ENCODE results near the gene MDM2. TPM values are rescaled to one million over a fixed set of nuclear protein-coding genes. Genes with fewer than 3 reads are reported as not detected.
A peak's percentile ranks its signal among the peaks of the same experiment; 100 is the strongest.

The MDM2 gene
- total and polyA plus RNA-seq, 5 experiments from 2014 or later = 7.6 to 90.4 (median 17.9) TPM

- no peaks in the 10 kb centered on the region for H3K27me3 Mint-ChIP-seq
- ATAC-seq (no peak), DNase-seq (no peak)
- peaks cover 5 to 94% (median 24%) of the 10 kb centered on the region in 3 donors for H3K36me3 Mint-ChIP-seq
- POLR2A ChIA-PET = no interaction called here
- no peak overlapping the region for H3K4me3 Mint-ChIP-seq
- no peaks in the 10 kb centered on the region for H3K9me3 Mint-ChIP-seq
- H3K4me1 Mint-ChIP-seq = peaks cover 0 to 28% (median 9%) of the 10 kb centered on the region in 4 donors
- H3K27ac Mint-ChIP-seq = peak overlapping the region in 5 of 10 donors; percentile 15 to 85 (median 62)
Observed at GRCh38 chr12:68823696-68824095, 15.7 kb downstream of the MDM2 start.

DNA sequence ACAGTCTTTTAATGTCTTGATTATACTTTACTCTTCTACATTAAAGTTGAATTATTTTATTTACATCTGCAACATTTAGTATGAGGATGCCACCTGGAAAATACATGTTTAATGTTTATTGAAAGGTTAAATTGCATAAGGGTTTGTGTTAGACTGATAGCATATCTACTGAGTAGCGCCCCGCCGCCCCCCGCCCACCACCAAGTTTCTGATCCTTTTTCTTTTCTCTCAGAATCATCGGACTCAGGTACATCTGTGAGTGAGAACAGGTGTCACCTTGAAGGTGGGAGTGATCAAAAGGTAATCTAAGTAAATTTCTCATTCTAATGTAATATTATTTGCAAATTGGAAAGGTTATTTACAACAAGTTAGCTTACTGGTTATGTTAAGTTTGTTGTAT lies 16.2 kb downstream of the MDM2 start:
- peaks cover 5 to 94% (median 21%) of the 10 kb centered on the region in 3 donors for H3K36me3 Mint-ChIP-seq
- peak overlapping the region in 3 of 10 donors; percentile 15 to 66 (median 62) for H3K27ac Mint-ChIP-seq
- DNase-seq = no peak
- ATAC-seq = no peak
- H3K4me1 Mint-ChIP-seq = peaks cover 0 to 25% (median 9%) of the 10 kb centered on the region in 4 donors
- POLR2A ChIA-PET = no interaction called here
- no peaks in the 10 kb centered on the region for H3K9me3 Mint-ChIP-seq
- H3K27me3 Mint-ChIP-seq = no peaks in the 10 kb centered on the region
- no peak overlapping the region for H3K4me3 Mint-ChIP-seq

DNA sequence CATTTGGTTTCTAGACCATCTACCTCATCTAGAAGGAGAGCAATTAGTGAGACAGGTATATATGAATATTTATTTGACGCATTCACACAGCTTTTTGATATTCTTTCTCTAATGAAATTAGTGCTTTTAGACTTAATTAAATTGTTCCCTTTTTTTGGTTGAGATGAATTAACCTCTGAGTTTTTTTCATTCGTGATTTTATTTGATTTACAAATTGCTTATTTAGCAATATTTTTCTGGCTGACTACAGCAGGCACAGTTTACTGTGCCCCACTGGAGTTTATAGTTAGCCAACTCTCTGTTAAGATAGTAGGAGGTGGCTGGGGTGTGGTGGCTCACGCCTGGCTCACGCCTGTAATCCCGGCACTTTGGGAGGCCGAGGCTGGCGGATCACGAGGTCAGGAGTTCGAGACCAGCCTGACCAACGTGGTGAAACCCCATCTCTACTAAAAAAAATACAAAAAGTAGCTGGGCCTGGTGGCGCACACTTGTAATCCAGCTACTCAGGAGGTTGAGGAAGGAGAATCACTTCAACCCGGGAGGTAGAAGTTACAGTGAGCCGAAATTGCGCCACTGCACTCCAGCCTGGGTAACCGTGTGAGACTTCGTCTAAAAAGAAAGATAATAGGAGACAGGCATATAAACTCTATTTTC lies 16.7 kb downstream of the MDM2 start:
- Mint-ChIP-seq H3K4me1 (peaks cover 0 to 22% (median 7%) of the 10 kb centered on the region in 4 donors), H3K27ac (peak overlapping the region in 3 of 10 donors; percentile 41 to 87 (median 62)), H3K4me3 (no peak overlapping the region), H3K36me3 (peaks cover 5 to 92% (median 17%) of the 10 kb centered on the region in 3 donors), H3K9me3 (no peaks in the 10 kb centered on the region), H3K27me3 (no peaks in the 10 kb centered on the region)
- no peak for ATAC-seq
- no peak for DNase-seq
- POLR2A ChIA-PET = no interaction called here

DNA sequence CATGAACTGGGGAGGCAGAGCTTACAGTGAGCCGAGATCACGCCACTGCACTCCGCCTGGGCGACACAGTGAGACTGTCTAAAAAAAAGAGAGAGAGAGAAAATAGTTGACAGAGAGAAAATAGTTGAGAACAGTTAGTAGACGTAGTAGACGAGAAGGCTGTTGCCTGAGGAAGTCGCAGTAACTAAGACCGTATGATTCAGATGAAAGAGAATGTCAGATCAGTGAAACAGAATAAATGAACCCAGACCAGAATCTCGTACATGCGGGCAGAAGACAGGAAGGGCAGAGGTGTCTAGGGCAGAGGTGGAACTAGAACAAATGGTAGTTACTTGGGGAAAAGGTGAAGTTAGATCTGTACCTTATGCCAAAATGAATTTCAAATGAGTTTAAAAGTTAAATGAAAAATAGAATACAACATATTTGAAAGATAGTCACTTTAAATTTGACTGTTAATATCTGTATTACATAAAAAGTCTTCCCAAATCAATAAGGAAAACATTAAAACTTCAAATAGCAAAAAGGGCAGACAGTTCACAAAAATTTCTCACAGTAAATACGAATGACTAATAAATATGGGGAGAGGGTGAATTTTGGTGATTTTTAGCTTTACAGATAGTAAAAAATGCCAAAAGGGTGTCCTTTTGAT lies 17.7 kb downstream of the MDM2 start:
- ATAC-seq = no peak
- Mint-ChIP-seq H3K9me3 (no peaks in the 10 kb centered on the region), H3K4me3 (no peak overlapping the region), H3K4me1 (peaks cover 5 to 20% (median 12%) of the 10 kb centered on the region in 4 donors), H3K36me3 (peaks cover 11 to 88% (median 21%) of the 10 kb centered on the region in 3 donors), H3K27ac (peak overlapping the region in 8 of 10 donors; percentile 7 to 87 (median 58)), H3K27me3 (no peaks in the 10 kb centered on the region)
- POLR2A ChIA-PET = no interaction called here
- no peak for DNase-seq

DNA sequence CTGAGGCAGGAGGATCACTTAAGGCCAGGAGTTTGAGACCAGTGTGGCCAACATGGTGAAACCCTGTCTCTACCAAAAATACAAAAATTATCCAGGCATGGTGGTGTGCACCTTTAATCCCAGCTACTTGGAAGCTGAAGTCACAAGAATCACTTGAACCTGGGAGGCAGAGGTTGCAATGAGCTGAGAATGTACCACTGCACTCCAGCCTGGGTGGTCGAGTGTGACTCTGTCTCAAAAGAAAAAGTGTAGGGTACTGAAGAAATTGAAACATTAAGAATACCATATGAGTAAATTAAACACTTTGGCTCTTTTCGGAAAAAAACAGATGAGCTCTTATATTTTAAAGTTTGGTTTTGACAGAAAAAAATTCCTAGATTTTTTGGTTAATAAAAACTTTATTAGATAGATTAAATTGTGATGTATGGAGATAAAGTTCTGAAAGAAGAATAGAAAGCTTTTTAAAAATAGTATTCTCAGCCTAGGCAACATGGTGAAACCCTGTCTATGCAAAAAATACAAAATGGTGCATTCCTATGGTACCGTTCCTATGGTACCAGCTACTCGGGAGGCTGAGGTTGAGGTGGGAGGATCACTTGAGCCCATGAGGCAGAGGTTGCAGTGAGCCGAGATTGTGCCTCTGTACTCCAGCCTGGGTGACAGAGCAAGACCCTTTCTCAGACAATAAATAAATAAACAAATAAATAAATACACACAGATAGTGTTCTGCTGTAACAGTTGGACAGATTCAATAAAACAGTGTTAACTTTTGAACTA lies 20.1 kb downstream of the MDM2 start:
- Mint-ChIP-seq H3K9me3 (no peaks in the 10 kb centered on the region), H3K27me3 (no peaks in the 10 kb centered on the region), H3K4me1 (peaks cover 6 to 13% (median 9%) of the 10 kb centered on the region in 4 donors), H3K36me3 (peaks cover 11 to 87% (median 17%) of the 10 kb centered on the region in 3 donors), H3K4me3 (no peak overlapping the region), H3K27ac (peak overlapping the region in 3 of 10 donors; percentile 9 to 67 (median 53))
- DNase-seq (no peak), ATAC-seq (no peak)
- POLR2A ChIA-PET = no interaction called here

- POLR2A ChIA-PET = no interaction called here
- Mint-ChIP-seq H3K27me3 (no peaks in the 10 kb centered on the region), H3K9me3 (no peaks in the 10 kb centered on the region), H3K36me3 (peaks cover 11 to 84% (median 13%) of the 10 kb centered on the region in 3 donors), H3K27ac (peak overlapping the region in 1 of 10 donors; percentile 9), H3K4me1 (peaks cover 6 to 11% (median 7%) of the 10 kb centered on the region in 4 donors), H3K4me3 (no peak overlapping the region)
- ATAC-seq (no peak), DNase-seq (no peak)
Observed at GRCh38 chr12:68828672-68829068, 20.7 kb downstream of the MDM2 start.

GRCh38 chr12:68831272-68831671 lies 23.3 kb downstream of the MDM2 start:
- POLR2A ChIA-PET = interaction anchor here (0.6 kb wide), 1 partner anchor 12 kb away, joined by 4 read pairs; no protein-coding TSS in a partner anchor
- Mint-ChIP-seq H3K27me3 (no peaks in the 10 kb centered on the region), H3K36me3 (peaks cover 6 to 74% (median 7%) of the 10 kb centered on the region in 3 donors), H3K27ac (no peak overlapping the region), H3K4me1 (peaks cover 10 to 15% (median 11%) of the 10 kb centered on the region in 4 donors), H3K4me3 (no peak overlapping the region), H3K9me3 (no peaks in the 10 kb centered on the region)
- ATAC-seq = no peak
- DNase-seq = no peak

- Mint-ChIP-seq H3K4me3 (no peak overlapping the region), H3K27me3 (no peaks in the 10 kb centered on the region), H3K4me1 (peaks cover 10 to 15% (median 12%) of the 10 kb centered on the region in 4 donors), H3K27ac (no peak overlapping the region), H3K36me3 (peaks cover 6 to 75% (median 8%) of the 10 kb centered on the region in 3 donors), H3K9me3 (no peaks in the 10 kb centered on the region)
- DNase-seq (no peak), ATAC-seq (no peak)
- POLR2A ChIA-PET = interaction anchor here (0.6 kb wide), 1 partner anchor 11 kb away, joined by 4 read pairs; no protein-coding TSS in a partner anchor
Observed at GRCh38 chr12:68831751-68832503, 23.9 kb downstream of the MDM2 start.

DNA sequence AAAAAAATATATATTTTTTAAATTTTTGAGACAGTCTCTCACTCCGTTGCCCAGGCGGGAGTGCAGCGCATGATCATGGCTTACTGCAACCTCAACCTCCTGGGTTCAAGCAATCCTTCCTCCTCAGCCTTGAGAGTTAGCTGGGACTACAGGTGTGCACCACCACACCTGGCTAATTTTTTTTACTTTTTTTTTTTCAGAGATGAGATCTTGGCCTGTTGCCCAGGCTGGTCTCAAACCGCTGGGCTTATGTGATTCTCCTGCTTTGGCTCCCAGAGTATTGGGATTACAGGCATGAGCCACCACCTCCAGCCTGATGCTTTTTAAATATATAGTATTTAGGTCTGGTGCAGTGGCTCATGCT lies 24.5 kb downstream of the MDM2 start:
- POLR2A ChIA-PET = no interaction called here
- DNase-seq = no peak
- no peak overlapping the region for H3K4me3 Mint-ChIP-seq

GRCh38 chr12:68833508-68833907 lies 25.5 kb downstream of the MDM2 start:
- no peaks in the 10 kb centered on the region for H3K27me3 Mint-ChIP-seq
- POLR2A ChIA-PET = no interaction called here

More for the DNA sequence above, 24.5 kb downstream of the MDM2 start:
- H3K27ac Mint-ChIP-seq = no peak overlapping the region
- ATAC-seq = no peak
- H3K4me1 Mint-ChIP-seq = peaks cover 7 to 15% (median 11%) of the 10 kb centered on the region in 4 donors
- no peaks in the 10 kb centered on the region for H3K9me3 Mint-ChIP-seq
- H3K27me3 Mint-ChIP-seq = no peaks in the 10 kb centered on the region
- H3K36me3 Mint-ChIP-seq = peaks cover 6 to 75% (median 7%) of the 10 kb centered on the region in 3 donors

GRCh38 chr12:68835333-68835908 lies 27.4 kb downstream of the MDM2 start:
- ATAC-seq = no peak
- Mint-ChIP-seq H3K27ac (peak overlapping the region in 5 of 10 donors; percentile 1 to 73 (median 64)), H3K36me3 (peaks cover 6 to 73% (median 13%) of the 10 kb centered on the region in 3 donors), H3K4me3 (no peak overlapping the region), H3K9me3 (no peaks in the 10 kb centered on the region), H3K4me1 (peaks cover 1 to 15% (median 11%) of the 10 kb centered on the region in 4 donors), H3K27me3 (no peaks in the 10 kb centered on the region)
- POLR2A ChIA-PET = no interaction called here
- DNase-seq = no peak

More at GRCh38 chr12:68833508-68833907, 25.5 kb downstream of the MDM2 start:
- DNase-seq = no peak
- no peak overlapping the region for H3K4me3 Mint-ChIP-seq
- H3K27ac Mint-ChIP-seq = peak overlapping the region in 2 of 10 donors; percentile 15 to 48
- ATAC-seq = no peak
- peaks cover 7 to 21% (median 14%) of the 10 kb centered on the region in 4 donors for H3K4me1 Mint-ChIP-seq
- peaks cover 6 to 74% (median 10%) of the 10 kb centered on the region in 3 donors for H3K36me3 Mint-ChIP-seq
- no peaks in the 10 kb centered on the region for H3K9me3 Mint-ChIP-seq

DNA sequence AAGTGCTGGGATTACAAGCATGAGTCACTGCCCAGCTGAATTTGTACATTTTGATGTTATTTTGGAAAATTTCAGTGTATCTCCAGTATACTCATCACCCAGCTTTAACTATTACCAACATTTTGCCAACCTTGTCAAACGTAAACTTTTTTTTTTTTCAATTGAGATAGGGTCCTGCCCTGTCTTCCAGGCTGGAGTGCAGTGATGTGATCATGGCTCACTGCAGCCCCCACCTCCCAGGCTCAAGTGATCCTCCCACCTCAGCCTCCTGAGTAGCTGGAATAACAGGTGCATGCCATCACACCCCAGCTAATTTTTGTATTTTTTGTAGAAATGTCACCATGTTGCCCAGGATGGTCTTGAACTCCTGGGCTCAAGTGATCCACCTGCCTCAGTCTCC lies 29.2 kb downstream of the MDM2 start:
- no peaks in the 10 kb centered on the region for H3K27me3 Mint-ChIP-seq
- H3K27ac Mint-ChIP-seq = peak overlapping the region in 3 of 10 donors; percentile 12 to 66 (median 22)
- ATAC-seq = no peak
- no peak overlapping the region for H3K4me3 Mint-ChIP-seq
- DNase-seq = no peak
- H3K9me3 Mint-ChIP-seq = no peaks in the 10 kb centered on the region
- POLR2A ChIA-PET = no interaction called here
- peaks cover 1 to 14% (median 10%) of the 10 kb centered on the region in 4 donors for H3K4me1 Mint-ChIP-seq
- peaks cover 5 to 76% (median 15%) of the 10 kb centered on the region in 3 donors for H3K36me3 Mint-ChIP-seq

All from naive thymus-derived CD8-positive, alpha-beta T cell (primary cell).